ENCODE data around the gene MYT1.
"Not testable (repeated sequence)": the region's sequence is repeated elsewhere in the genome, so short reads cannot be mapped to it uniquely, and the experiment has no call there.

The MYT1 gene

DNA sequence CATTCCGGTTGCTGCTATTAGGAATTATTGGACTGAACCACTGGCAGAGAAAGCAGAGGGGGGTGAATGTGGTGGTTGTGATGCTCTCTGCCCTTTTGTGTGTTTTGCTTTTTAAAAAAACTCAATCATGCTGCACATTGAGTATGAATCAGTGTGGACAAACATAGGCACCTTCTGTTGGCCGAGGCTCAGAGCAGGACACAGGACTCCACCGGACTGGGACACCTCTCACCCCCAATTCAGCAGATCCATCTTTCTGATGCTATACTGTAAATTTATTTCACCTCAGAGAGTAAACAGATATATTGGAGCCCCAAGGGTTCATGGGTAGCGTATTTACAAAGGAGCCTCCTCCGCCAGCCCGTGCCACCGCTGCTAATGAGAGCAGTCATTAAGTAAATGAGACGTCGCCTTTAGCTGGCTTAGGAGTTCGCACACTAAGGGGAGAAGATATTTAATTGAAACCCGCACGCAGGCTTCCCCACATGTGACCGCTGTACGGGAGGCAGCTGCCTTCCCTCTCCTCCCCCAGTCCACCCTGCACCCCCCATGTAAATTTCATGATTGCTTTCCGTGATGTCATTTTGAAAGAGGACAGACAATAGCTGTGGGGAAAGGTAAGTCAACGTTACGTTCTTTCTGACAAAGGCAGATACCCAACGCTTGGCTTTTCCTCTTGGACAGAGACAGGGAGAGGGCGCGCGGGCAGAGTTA is at the start of gene MYT1:
Gene MYT1 (plus strand): TSS at position 330 of the 714 bp plus-strand sequence. CDS start 34,410 bp downstream, outside the sequence.
- no peak for DNase-seq (ENCODE audit: low read depth in 2 of 2)

DNA sequence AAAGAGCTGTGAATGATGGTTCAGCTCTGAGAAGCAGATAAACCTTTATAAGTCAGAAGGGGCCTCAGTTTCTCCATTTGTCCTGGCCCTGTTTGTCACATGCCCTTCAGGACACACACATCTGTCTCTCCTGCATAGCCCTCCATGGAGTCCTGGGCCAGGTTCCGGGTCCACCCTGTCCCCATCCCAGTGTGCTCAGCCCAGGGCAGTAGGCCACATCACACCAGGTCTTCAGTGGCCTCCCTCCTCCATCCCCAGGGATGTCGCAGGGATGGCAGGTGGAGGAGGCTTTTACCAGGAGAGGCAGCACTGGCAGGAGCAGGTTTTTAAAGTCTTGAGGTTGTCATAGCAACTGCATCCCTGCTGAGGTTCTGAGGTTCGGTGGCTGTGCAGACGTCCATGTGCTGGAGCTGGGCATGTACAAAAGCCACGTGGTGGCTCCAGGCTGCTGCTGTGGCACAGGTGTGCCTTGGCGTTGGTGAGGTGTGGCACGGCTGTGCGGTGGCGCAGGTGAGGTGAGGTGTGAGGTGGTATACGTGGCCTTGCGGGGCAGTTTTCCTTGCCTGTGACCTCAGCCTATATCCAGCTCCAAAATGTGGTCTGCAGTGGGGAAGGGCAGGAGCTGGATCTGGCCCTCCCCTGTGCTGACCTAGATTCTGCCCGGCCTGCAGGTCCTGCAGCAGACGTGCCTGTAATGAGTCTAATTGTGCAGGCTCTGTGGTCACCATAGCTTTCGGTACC is 48.9 kb upstream of the MYT1 start:
- no peak for DNase-seq (ENCODE audit: low read depth in 2 of 2)

- no peak for DNase-seq (ENCODE audit: low read depth in 2 of 2)
Observed at GRCh38 chr20:64116016-64116415, 48.2 kb upstream of the MYT1 start.

DNA sequence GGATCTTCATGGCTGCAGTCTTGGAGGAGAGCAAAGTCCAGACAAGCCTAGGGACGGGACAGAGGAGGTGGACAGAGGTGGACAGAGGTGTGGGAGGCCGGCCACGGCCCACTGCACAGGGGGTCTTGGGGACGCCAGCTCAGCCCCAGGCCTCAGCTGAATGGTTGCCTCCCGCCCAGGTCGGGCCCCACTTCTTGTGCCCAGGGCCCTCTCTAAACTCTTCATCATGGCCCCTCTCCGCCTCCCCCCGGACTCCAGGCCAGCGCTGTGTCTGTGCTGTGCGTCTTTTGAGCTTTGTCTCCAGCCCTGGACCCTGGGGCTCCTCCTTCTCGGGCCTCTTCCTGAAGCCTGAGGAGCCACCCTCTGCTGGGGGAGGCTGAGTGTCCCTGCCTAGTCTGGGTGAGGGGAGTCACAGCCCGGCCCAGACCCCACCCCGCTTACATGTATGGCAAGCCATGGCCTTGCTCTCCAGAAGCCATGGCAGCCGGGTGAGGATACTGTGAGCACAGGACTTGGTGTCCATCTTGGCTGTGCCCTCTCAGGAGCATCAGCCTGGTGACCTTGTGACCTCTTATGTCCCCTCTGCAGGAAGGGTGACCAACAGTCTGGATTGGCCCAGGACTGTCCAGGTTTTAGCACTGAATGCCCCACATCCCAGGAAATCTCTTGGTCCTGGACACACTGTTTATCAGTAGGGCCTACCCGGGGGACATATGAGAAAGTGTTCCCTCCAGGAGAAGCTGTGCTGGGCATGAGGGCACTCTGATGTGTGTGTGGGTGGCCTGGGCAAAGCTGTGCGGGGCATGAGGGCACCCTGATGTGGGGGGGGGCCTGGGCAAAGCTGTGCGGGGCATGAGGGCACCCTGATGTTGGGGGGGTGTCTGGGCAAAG is 47.5 kb upstream of the MYT1 start:
- no peak for DNase-seq (ENCODE audit: low read depth in 2 of 2)

- DNase-seq (ENCODE audit: low read depth in 2 of 2): not testable (repeated sequence)
Observed at GRCh38 chr20:64117432-64117777, 46.8 kb upstream of the MYT1 start.

GRCh38 chr20:64119301-64119680 is 45.0 kb upstream of the MYT1 start:
- DNase-seq (ENCODE audit: low read depth in 2 of 2): no peak

DNA sequence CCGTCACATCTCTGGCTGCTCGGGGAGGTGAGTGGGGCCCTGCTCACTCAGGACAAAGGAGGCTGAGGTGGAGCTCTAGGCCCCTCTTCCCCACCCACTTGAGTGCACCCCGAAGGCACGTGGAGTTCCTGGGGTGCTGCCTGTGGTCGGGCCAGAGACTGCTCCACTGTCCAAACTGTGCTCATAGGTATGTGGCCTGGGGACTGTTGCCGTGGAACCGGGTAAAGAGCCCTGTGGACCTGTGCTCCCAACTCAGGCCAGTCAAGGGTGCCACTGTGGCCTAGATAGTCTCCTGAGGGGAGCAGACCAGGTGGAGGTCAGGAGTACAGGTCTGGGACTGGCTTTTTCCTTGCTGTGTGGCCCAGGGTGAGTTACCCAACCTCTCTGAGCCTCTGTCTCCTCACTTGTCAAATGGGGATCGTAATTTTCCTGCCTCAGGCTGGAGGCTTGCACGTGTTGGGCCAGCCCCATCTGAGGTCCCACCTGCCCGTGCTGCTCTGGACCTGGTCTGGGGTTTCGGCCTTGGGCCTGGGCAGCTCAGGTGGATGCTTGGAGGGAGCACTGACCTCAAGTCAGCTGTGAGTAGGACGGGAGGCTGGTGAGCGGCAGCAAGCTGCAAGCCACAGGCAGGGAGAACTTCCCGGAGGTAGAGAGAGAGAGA is 44.4 kb upstream of the MYT1 start:
- DNase-seq (ENCODE audit: low read depth in 2 of 2): no peak

GRCh38 chr20:64121586-64121985 is 42.7 kb upstream of the MYT1 start:
- no peak for DNase-seq (ENCODE audit: low read depth in 2 of 2)

- DNase-seq (ENCODE audit: low read depth in 2 of 2): not testable (repeated sequence)
Observed at GRCh38 chr20:64122927-64123326, 41.3 kb upstream of the MYT1 start.

DNA sequence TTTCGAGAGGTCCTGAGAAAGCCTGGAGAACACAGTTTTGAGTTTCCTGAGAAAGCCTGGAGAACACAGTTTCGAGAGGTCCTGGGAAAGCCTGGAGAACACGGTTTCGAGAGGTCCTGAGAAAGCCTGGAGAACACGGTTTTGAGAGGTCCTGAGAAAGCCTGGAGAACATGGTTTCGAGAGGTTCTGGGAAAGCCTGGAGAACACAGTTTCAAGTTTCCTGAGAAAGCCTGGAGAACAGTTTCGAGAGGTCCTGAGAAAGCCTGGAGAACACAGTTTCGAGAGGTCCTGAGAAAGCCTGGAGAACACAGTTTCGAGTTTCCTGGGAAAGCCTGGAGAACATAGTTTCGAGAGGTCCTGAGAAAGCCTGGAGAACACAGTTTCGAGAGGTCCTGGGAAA is 40.7 kb upstream of the MYT1 start:
- not testable (repeated sequence) for DNase-seq (ENCODE audit: low read depth in 2 of 2)

DNA sequence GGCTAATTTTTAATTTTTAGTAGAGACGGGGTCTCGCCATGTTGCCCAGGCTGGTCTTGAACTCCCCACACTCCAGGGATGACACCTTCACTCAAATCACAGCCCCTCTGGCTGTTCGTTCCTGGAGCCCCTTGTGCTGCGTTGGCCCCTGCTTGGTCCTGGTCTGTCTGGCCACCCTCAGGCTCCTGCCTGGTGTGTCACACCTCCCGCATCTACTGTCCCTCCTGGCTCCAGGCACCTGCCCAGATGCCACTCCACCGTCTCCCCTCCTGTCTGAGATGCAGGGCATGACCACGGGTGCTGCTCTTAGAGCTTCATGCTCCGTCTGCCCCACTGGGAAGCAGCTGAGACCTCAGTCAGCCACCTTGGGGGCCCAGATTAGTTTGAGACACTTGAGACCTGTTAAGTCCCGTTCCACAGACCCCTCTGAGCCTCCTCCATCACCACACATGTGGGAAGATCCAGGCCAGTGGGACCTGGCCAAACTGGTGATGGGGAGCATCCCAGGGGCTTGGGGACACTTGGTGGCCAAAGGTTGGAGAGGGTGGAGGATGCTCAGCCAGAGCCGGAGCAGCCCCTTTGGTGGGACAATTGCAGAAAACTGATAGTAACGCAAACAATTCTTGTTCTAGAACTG is 35.0 kb upstream of the MYT1 start:
- no peak for DNase-seq (ENCODE audit: low read depth in 2 of 2)

- DNase-seq (ENCODE audit: low read depth in 2 of 2): no peak
Observed at GRCh38 chr20:64130271-64130670, 34.0 kb upstream of the MYT1 start.

DNA sequence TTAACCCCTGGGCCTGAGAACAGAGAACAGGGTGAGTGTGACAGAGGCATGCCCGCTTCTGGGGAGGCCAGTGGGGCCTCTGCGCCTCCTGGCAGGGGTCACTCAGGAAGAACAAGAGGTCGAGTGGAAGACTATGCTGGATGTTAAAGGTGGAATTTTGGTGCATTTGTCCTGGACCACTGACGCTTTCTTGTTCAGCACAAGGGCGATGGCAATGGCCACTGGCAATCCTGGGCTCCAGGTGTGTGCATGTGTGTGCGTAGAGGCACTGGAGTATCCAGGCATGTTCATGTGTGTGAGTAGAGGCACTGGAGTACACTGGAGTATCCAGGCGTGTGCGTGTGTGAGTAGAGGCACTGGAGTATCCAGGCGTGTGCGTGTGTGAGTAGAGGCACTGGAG is 33.4 kb upstream of the MYT1 start:
- no peak for DNase-seq (ENCODE audit: low read depth in 2 of 2)

GRCh38 chr20:64131406-64131805 is 32.8 kb upstream of the MYT1 start:
- DNase-seq (ENCODE audit: low read depth in 2 of 2): no peak

DNA sequence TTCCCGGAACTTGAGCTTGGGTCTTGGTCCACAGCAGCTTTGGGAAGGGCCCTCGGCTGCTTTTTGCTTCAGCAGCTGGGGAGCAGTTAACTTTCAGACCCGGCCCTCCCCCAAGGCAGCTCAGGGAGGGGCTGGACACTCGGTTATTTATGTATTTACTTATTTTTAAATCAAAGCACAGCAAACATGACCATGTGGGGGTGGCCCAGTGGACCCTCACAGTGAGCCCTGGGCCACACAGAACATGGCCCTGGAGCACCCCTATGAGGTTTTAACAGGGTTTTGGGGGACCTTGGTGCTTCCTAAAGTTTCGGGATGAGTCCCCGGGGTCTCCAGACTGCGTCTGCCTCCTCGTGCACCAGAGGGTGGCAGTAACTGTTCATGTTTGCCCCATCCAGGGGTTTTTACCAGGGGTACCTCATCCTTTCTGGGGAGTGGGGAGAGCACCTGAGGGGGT is 30.3 kb upstream of the MYT1 start:
- no peak for DNase-seq (ENCODE audit: low read depth in 2 of 2)

DNA sequence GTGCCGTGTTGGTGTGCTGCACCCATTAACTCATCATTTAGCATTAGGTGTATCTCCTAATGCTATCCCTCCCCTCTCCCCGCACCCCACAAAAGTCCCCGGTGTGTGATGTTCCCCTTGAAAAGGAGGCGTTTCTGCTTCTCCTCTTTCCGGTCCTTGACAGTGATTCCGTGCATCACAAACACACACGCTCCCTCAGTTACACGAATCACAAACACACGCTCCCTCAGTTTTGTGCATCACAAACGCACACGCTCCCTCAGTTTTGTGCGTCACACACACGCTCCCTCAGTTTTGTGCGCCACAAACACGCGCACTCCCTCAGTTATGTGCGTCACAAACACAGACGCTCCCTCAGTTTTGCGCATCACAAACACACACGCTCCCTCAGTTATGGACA is 29.5 kb upstream of the MYT1 start:
- not testable (repeated sequence) for DNase-seq (ENCODE audit: low read depth in 2 of 2)

- DNase-seq (ENCODE audit: low read depth in 2 of 2): no peak
Observed at GRCh38 chr20:64136004-64136710, 28.1 kb upstream of the MYT1 start.

DNA sequence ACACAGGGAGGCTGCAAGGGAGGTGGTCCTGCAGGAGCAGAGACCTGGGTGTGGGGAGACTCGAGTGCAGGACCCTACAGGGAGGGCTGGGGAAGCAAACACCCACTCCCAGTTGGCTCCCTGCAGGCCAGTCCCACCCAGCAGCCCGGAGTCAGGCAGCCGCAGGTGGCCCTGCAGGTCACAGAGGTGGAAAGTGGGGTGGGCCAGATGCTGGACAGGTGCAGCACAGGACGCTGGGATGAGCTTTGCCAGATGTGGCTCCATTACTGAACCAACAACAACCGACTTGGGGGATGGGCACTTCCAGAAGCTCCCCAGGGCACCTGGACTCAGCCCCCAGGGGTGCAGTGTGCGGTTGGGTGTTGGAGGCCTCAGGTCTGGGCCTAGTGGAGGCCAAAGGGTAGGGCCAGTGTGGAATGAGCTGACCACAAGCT is 26.6 kb upstream of the MYT1 start:
- no peak for DNase-seq (ENCODE audit: low read depth in 2 of 2)

DNA sequence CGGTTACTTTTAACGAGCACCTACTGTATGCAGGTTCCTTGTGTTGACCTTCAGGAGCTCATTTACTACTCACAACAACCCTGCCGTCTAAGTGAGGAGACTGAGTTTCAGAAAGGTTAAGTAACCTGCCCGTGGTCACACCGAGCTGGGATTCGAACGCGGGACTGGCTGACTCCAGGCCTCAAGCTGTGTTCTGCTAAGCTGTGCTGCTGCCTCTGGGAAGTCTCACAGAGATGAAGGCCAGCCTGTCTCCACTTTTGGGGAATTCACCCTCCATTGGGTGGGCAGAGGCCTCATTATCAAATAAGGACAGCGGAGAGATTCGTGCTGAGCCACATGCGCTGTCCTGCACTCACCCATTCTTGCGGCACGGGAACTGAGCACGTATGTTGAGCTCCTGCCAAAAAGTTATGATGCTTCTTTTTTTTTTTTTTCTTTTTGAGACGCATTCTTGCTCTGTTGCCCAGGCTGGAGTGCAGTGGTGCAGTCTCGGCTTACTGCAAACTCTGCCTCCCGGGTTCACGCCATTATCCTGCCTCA is 25.9 kb upstream of the MYT1 start:
- DNase-seq (ENCODE audit: low read depth in 2 of 2): no peak

All from activated CD8-positive, alpha-beta memory T cell treated with anti-CD3 and anti-CD28 coated beads for 4 hours (primary cell).